ENCODE measurements around the gene ZRANB3.
"Not testable (repeated sequence)": the region's sequence is repeated elsewhere in the genome, so short reads cannot be mapped to it uniquely, and the experiment has no call there.

Gene ZRANB3

GRCh38 chr2:135512099-135512498 is 18.9 kb downstream of the ZRANB3 start:
- Mint-ChIP-seq H3K9me3 (peaks cover 15% of the 10 kb centered on the region), H3K4me3 (no peak overlapping the region), H3K27me3 (no peaks in the 10 kb centered on the region), H3K27ac (no peak overlapping the region), H3K36me3 (peaks cover 9% of the 10 kb centered on the region), H3K4me1 (no peaks in the 10 kb centered on the region)

GRCh38 chr2:135510577-135510976 is 20.4 kb downstream of the ZRANB3 start:
- Mint-ChIP-seq H3K4me3 (no peak overlapping the region), H3K27ac (peak overlapping the region; percentile 47), H3K27me3 (no peaks in the 10 kb centered on the region), H3K9me3 (peaks cover 15% of the 10 kb centered on the region), H3K36me3 (peaks cover 9% of the 10 kb centered on the region), H3K4me1 (no peaks in the 10 kb centered on the region)

- Mint-ChIP-seq H3K4me1 (no peaks in the 10 kb centered on the region), H3K36me3 (peaks cover 23% of the 10 kb centered on the region), H3K4me3 (no peak overlapping the region), H3K27me3 (no peaks in the 10 kb centered on the region), H3K27ac (no peak overlapping the region), H3K9me3 (peaks cover 6% of the 10 kb centered on the region)
Measured at GRCh38 chr2:135504811-135505210, 26.2 kb downstream of the ZRANB3 start.

GRCh38 chr2:135498588-135498987 is 32.4 kb downstream of the ZRANB3 start:
- Mint-ChIP-seq H3K9me3 (peaks cover 26% of the 10 kb centered on the region), H3K36me3 (peaks cover 41% of the 10 kb centered on the region)
- H3K27ac Mint-ChIP-seq, H3K4me1 Mint-ChIP-seq, H3K27me3 Mint-ChIP-seq, H3K4me3 Mint-ChIP-seq: not testable (repeated sequence)

GRCh38 chr2:135494917-135495316 is 36.1 kb downstream of the ZRANB3 start:
- Mint-ChIP-seq H3K36me3 (peaks cover 25% of the 10 kb centered on the region), H3K27me3 (no peaks in the 10 kb centered on the region), H3K4me3 (no peak overlapping the region), H3K4me1 (peaks cover 4% of the 10 kb centered on the region), H3K27ac (no peak overlapping the region), H3K9me3 (peaks cover 21% of the 10 kb centered on the region)

DNA sequence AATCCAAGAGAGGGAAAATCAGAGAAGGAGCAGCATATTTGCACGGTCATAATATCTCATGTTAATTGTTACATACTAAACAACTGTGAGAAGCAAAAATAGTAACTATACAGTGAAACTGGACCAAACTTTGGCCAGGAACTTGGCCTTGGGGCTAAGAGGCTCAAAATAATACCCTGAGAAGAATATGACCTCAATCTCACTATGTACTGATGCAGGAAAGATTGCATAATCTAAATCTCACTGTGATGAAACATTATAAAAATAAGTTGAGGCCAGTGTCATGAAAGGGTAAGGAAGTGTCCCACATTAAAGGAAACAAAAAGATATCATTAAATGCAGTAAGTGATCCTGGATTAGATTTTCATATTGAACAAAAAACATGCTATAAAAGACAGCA is 36.5 kb downstream of the ZRANB3 start:
- Mint-ChIP-seq H3K4me3 (no peak overlapping the region), H3K36me3 (peaks cover 25% of the 10 kb centered on the region), H3K4me1 (peaks cover 4% of the 10 kb centered on the region), H3K27ac (no peak overlapping the region), H3K9me3 (peaks cover 17% of the 10 kb centered on the region), H3K27me3 (no peaks in the 10 kb centered on the region)

DNA sequence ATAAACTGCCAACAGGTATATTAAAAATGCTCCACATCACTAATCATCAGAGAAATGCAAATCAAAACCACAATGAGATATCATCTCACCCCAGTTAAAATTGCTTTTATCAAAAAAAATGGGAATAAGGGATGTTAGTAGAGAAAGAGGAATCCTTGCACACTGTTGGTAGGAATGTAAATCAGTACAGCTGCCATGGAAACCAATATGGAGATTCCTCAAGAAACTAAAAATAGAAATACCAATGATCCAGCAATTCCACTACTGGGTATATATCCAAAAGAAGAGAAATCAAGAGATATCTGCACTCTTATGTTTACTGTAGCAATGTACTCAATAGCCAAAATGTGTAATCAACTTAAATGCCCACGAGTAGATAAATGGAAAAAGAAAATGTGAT is 40.6 kb downstream of the ZRANB3 start:
- no peak overlapping the region for H3K27ac Mint-ChIP-seq
- no peaks in the 10 kb centered on the region for H3K27me3 Mint-ChIP-seq
- H3K4me1 Mint-ChIP-seq = peaks cover 7% of the 10 kb centered on the region
- H3K36me3 Mint-ChIP-seq = peaks cover 28% of the 10 kb centered on the region
- peaks cover 4% of the 10 kb centered on the region for H3K9me3 Mint-ChIP-seq
- no peak overlapping the region for H3K4me3 Mint-ChIP-seq

DNA sequence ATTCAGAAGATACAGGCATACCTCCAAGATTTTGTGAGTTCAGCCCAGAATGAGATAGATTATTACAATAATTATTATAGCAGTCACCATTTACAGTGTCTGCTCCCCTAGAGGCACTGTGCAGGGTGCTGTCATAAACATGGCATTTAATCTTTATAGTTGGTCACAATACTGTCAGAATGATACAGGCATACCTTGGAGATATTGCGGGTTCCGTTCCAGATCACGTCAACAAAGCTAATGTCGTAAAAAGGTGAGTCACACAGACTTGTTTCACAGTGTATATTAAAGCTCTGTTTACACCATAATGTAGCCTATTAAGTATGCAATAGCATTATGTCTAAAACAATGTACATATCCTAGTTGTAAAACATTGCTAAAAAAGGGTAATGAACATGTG is 45.6 kb downstream of the ZRANB3 start:
- Mint-ChIP-seq H3K36me3 (peaks cover 26% of the 10 kb centered on the region), H3K27ac (no peak overlapping the region), H3K4me1 (peaks cover 3% of the 10 kb centered on the region)

DNA sequence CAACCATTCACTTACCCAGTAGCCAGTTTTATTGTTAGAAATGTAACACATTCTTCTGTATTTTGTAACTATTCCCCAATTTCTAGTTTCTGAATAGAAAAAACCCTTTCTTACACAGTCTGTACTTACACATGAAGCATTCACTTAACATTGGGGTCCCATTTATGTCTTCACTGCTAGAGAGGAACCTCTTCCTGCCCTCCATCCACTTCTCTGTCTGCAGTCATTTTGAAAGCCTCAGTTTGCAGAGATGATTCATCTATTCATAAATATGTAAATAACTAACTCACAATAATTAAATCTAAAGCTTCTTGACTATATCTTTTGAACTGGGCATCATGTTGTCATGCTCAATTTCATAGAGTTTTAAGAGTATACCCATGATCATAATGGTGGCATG is 55.9 kb downstream of the ZRANB3 start:
- H3K27ac Mint-ChIP-seq = no peak overlapping the region

More for the DNA sequence above, 45.6 kb downstream of the ZRANB3 start:
- H3K27me3 Mint-ChIP-seq = no peaks in the 10 kb centered on the region
- no peak overlapping the region for H3K4me3 Mint-ChIP-seq
- H3K9me3 Mint-ChIP-seq = no peaks in the 10 kb centered on the region

GRCh38 chr2:135473567-135473966 is 57.5 kb downstream of the ZRANB3 start:
- H3K27me3 Mint-ChIP-seq = no peaks in the 10 kb centered on the region
- no peaks in the 10 kb centered on the region for H3K36me3 Mint-ChIP-seq
- H3K4me3 Mint-ChIP-seq = no peak overlapping the region
- H3K27ac Mint-ChIP-seq = no peak overlapping the region
- peaks cover 4% of the 10 kb centered on the region for H3K4me1 Mint-ChIP-seq
- H3K9me3 Mint-ChIP-seq = no peaks in the 10 kb centered on the region

More for the DNA sequence above, 55.9 kb downstream of the ZRANB3 start:
- Mint-ChIP-seq H3K4me3 (no peak overlapping the region), H3K9me3 (no peaks in the 10 kb centered on the region), H3K36me3 (no peaks in the 10 kb centered on the region), H3K27me3 (no peaks in the 10 kb centered on the region), H3K4me1 (peaks cover 4% of the 10 kb centered on the region)

- no peaks in the 10 kb centered on the region for H3K9me3 Mint-ChIP-seq
- no peak overlapping the region for H3K27ac Mint-ChIP-seq
- H3K36me3 Mint-ChIP-seq = peaks cover 5% of the 10 kb centered on the region
- no peaks in the 10 kb centered on the region for H3K27me3 Mint-ChIP-seq
- H3K4me1 Mint-ChIP-seq = peaks cover 4% of the 10 kb centered on the region
- H3K4me3 Mint-ChIP-seq = no peak overlapping the region
Measured at GRCh38 chr2:135471106-135471505, 59.9 kb downstream of the ZRANB3 start.

DNA sequence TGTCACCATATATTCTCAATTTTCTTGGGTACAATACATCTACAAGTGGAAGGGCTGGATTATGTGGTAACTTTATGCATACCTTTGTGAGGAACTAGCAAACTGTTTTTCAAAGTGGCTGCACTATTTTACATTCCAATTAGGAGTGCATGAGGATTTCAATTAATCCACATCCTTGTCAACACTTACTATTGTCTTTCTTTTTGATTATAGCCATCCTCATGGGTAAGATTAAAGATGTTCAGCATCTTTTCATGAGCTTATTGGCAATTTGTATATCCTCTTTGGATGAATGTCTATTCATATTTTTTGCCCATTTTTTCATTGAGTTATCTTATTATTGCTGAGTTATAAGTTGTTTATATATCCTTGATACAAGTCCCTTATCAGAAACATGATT is 73.7 kb downstream of the ZRANB3 start:
- no peak overlapping the region for H3K27ac Mint-ChIP-seq
- no peaks in the 10 kb centered on the region for H3K4me1 Mint-ChIP-seq
- peaks cover 21% of the 10 kb centered on the region for H3K36me3 Mint-ChIP-seq
- no peaks in the 10 kb centered on the region for H3K27me3 Mint-ChIP-seq
- H3K9me3 Mint-ChIP-seq = peaks cover 7% of the 10 kb centered on the region
- H3K4me3 Mint-ChIP-seq = no peak overlapping the region

DNA sequence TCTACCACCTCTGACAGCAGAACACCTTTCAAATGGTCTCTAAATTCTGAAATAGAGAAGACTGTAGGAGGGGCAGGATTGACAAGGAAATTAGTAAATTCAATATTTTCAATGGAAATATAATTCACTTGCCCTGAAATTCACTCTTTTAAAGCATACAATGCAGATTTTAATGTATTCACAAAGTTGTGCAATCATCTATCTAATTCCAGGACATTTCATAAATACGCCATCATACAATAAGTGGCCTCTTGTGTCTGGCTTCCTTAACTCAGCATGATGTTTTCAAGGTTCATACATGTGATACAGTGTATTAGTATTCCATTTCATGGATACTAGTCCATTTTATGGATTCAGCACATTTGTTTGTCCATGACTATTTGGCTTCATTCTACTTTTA is 74.2 kb downstream of the ZRANB3 start:
- no peaks in the 10 kb centered on the region for H3K4me1 Mint-ChIP-seq
- H3K4me3 Mint-ChIP-seq = no peak overlapping the region
- H3K36me3 Mint-ChIP-seq = peaks cover 24% of the 10 kb centered on the region
- no peaks in the 10 kb centered on the region for H3K27me3 Mint-ChIP-seq
- H3K9me3 Mint-ChIP-seq = peaks cover 11% of the 10 kb centered on the region
- H3K27ac Mint-ChIP-seq = no peak overlapping the region

- Mint-ChIP-seq H3K27ac (no peak overlapping the region), H3K4me3 (no peak overlapping the region), H3K36me3 (peaks cover 28% of the 10 kb centered on the region), H3K9me3 (peaks cover 15% of the 10 kb centered on the region), H3K27me3 (no peaks in the 10 kb centered on the region), H3K4me1 (no peaks in the 10 kb centered on the region)
Measured at GRCh38 chr2:135456431-135456830, 74.6 kb downstream of the ZRANB3 start.

- Mint-ChIP-seq H3K9me3 (peaks cover 15% of the 10 kb centered on the region), H3K27me3 (no peaks in the 10 kb centered on the region)
Measured at GRCh38 chr2:135454608-135455007, 76.4 kb downstream of the ZRANB3 start.

DNA sequence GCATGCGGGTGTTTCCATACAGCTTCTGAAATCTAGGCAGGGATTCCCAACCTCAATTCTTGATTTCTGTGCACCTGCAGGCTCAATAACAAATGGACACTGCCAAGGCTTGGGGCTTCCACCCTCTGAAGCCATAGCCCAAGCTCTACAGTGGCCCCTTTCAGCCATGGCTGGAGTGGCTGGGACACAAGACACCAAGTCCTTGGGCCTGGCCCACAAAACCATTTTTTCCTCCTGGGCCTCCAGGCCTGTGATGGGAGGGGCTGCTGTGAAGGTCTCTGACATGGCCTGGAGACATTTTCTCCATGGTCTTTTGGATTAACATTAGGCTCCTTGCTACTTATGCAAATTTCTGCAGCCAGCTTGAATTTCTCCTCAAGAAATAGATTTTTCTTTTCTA is 78.0 kb downstream of the ZRANB3 start:
- not testable (repeated sequence) for H3K4me1 Mint-ChIP-seq, H3K4me3 Mint-ChIP-seq, H3K27me3 Mint-ChIP-seq, H3K27ac Mint-ChIP-seq
- Mint-ChIP-seq H3K9me3 (peaks cover 15% of the 10 kb centered on the region), H3K36me3 (peaks cover 30% of the 10 kb centered on the region)

More at GRCh38 chr2:135454608-135455007, 76.4 kb downstream of the ZRANB3 start:
- Mint-ChIP-seq H3K4me1 (no peaks in the 10 kb centered on the region), H3K27ac (no peak overlapping the region), H3K36me3 (peaks cover 32% of the 10 kb centered on the region), H3K4me3 (no peak overlapping the region)

DNA sequence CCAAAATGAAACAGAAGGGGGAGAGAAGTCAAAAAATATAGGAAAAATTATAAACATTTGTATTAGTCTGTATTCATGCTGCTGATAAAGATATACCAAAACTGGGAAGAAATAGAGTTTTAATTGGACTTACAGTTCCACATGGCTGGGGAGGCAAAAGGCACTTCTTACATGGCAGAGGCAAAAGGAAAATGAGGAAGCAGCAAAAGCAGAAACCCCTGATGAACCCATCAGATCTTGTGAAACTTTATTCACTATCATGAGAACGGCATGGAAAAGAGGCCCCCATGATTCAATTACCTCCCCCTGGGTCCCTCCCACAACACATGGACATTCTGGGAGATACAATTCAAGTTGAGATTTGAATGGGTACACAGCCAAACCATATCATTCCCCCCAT is 79.1 kb downstream of the ZRANB3 start:
- H3K4me1 Mint-ChIP-seq = no peaks in the 10 kb centered on the region
- H3K27ac Mint-ChIP-seq = no peak overlapping the region
- H3K9me3 Mint-ChIP-seq = peaks cover 15% of the 10 kb centered on the region
- H3K4me3 Mint-ChIP-seq = no peak overlapping the region
- peaks cover 24% of the 10 kb centered on the region for H3K36me3 Mint-ChIP-seq
- no peaks in the 10 kb centered on the region for H3K27me3 Mint-ChIP-seq
